ENCODE measurements around the gene SPAG16. TPM values are rescaled to one million over a fixed set of nuclear protein-coding genes. Genes with fewer than 3 reads are reported as not detected.

Gene SPAG16
- total RNA-seq, 1 experiment from 2014 or later, result 42.8 TPM

GRCh38 chr2:213733893-213734292 lies 449.6 kb downstream of the SPAG16 start:
- in situ Hi-C loops (cut with HindIII; ENCODE audit: low sequenced_read_pairs), result no loop called here
- no peak for DNase-seq (ENCODE audit: low spot score)

- in situ Hi-C loops (cut with HindIII; ENCODE audit: low sequenced_read_pairs), result no loop called here
- DNase-seq (ENCODE audit: low spot score), result no peak
These were observed 456.2 kb downstream of the SPAG16 start for GRCh38 chr2:213740453-213740852.

- in situ Hi-C loops (cut with HindIII; ENCODE audit: low sequenced_read_pairs), result no loop called here
- DNase-seq (ENCODE audit: low spot score), result no peak
These were observed 467.2 kb downstream of the SPAG16 start for GRCh38 chr2:213751446-213751845.

- DNase-seq (ENCODE audit: low spot score), result no peak
- in situ Hi-C loops (cut with HindIII; ENCODE audit: low sequenced_read_pairs), result no loop called here
These were observed 468.3 kb downstream of the SPAG16 start for GRCh38 chr2:213752575-213752974.

GRCh38 chr2:213757525-213757924 lies 473.3 kb downstream of the SPAG16 start:
- DNase-seq (ENCODE audit: low spot score), result no peak
- in situ Hi-C loops (cut with HindIII; ENCODE audit: low sequenced_read_pairs), result no loop called here

- in situ Hi-C loops (cut with HindIII; ENCODE audit: low sequenced_read_pairs), result no loop called here
These were observed 479.1 kb downstream of the SPAG16 start for GRCh38 chr2:213763354-213763753.

GRCh38 chr2:213763963-213764362 lies 479.7 kb downstream of the SPAG16 start:
- in situ Hi-C loops (cut with HindIII; ENCODE audit: low sequenced_read_pairs), result no loop called here
- no peak for DNase-seq (ENCODE audit: low spot score)

More at GRCh38 chr2:213763354-213763753, 479.1 kb downstream of the SPAG16 start:
- no peak for DNase-seq (ENCODE audit: low spot score)

- no peak for DNase-seq (ENCODE audit: low spot score)
- in situ Hi-C loops (cut with HindIII; ENCODE audit: low sequenced_read_pairs), result no loop called here
These were observed 480.6 kb downstream of the SPAG16 start for GRCh38 chr2:213764849-213765248.

GRCh38 chr2:213766062-213766461 lies 481.8 kb downstream of the SPAG16 start:
- in situ Hi-C loops (cut with HindIII; ENCODE audit: low sequenced_read_pairs), result no loop called here
- DNase-seq (ENCODE audit: low spot score), result no peak

GRCh38 chr2:213766465-213766901 lies 482.2 kb downstream of the SPAG16 start:
- no peak for DNase-seq (ENCODE audit: low spot score)
- in situ Hi-C loops (cut with HindIII; ENCODE audit: low sequenced_read_pairs), result no loop called here

- in situ Hi-C loops (cut with HindIII; ENCODE audit: low sequenced_read_pairs), result no loop called here
- DNase-seq (ENCODE audit: low spot score), result no peak
These were observed 503.6 kb downstream of the SPAG16 start for GRCh38 chr2:213787869-213788268.

GRCh38 chr2:213789940-213790339 lies 505.7 kb downstream of the SPAG16 start:
- DNase-seq (ENCODE audit: low spot score), result no peak
- in situ Hi-C loops (cut with HindIII; ENCODE audit: low sequenced_read_pairs), result no loop called here

- DNase-seq (ENCODE audit: low spot score), result no peak
- in situ Hi-C loops (cut with HindIII; ENCODE audit: low sequenced_read_pairs), result no loop called here
These were observed 507.8 kb downstream of the SPAG16 start for GRCh38 chr2:213792045-213792444.

GRCh38 chr2:213806125-213806726 lies 522.0 kb downstream of the SPAG16 start:
- in situ Hi-C loops (cut with HindIII; ENCODE audit: low sequenced_read_pairs), result no loop called here
- peak; percentile 5 for DNase-seq (ENCODE audit: low spot score)

GRCh38 chr2:213816583-213816982 lies 532.3 kb downstream of the SPAG16 start:
- in situ Hi-C loops (cut with HindIII; ENCODE audit: low sequenced_read_pairs), result no loop called here
- no peak for DNase-seq (ENCODE audit: low spot score)

GRCh38 chr2:213818436-213818835 lies 534.2 kb downstream of the SPAG16 start:
- no peak for DNase-seq (ENCODE audit: low spot score)
- in situ Hi-C loops (cut with HindIII; ENCODE audit: low sequenced_read_pairs), result no loop called here

GRCh38 chr2:213834331-213834730 lies 550.1 kb downstream of the SPAG16 start:
- DNase-seq (ENCODE audit: low spot score), result no peak

GRCh38 chr2:213834746-213835145 lies 550.5 kb downstream of the SPAG16 start:
- DNase-seq (ENCODE audit: low spot score), result no peak
- in situ Hi-C loops (cut with HindIII; ENCODE audit: low sequenced_read_pairs), result no loop called here

More at GRCh38 chr2:213834331-213834730, 550.1 kb downstream of the SPAG16 start:
- in situ Hi-C loops (cut with HindIII; ENCODE audit: low sequenced_read_pairs), result no loop called here

GRCh38 chr2:213846856-213847255 lies 562.6 kb downstream of the SPAG16 start:
- DNase-seq (ENCODE audit: low spot score), result no peak
- in situ Hi-C loops (cut with HindIII; ENCODE audit: low sequenced_read_pairs), result no loop called here

GRCh38 chr2:213847316-213847715 lies 563.1 kb downstream of the SPAG16 start:
- in situ Hi-C loops (cut with HindIII; ENCODE audit: low sequenced_read_pairs), result no loop called here
- no peak for DNase-seq (ENCODE audit: low spot score)

- DNase-seq (ENCODE audit: low spot score), result no peak
- in situ Hi-C loops (cut with HindIII; ENCODE audit: low sequenced_read_pairs), result no loop called here
These were observed 564.4 kb downstream of the SPAG16 start for GRCh38 chr2:213848631-213849030.

Data from G401 (cell line).